A549 (cell line): Measurements from ENCODE around the gene CD300C. TPM values are rescaled to one million over a fixed set of nuclear protein-coding genes. Genes with fewer than 3 reads are reported as not detected.

Source experiments
- ATAC-seq, 2 experiments: fragments of 200-7000 bp in 1 of 2; fragments of >200 bp in 1 of 2; cut with Nextera tagmentation in 1 of 2; cut with Tn5 transposase in 1 of 2; 3 replicates each; pipeline versions ENCODE4 v1.8.0 to v1.9.1; 2018 to 2020; ENCODE audit warnings: mild to moderate bottlenecking in 1 of 2, moderate library complexity in 1 of 2
- CTCF ChIA-PET: fragments of 300-600 bp; sonication (Branson Sonifier 250); formaldehyde crosslinking; extraction: SDS; loops from one replicate; lab custom pipeline; 2021; ENCODE audit warnings: antibody characterized with exemption, inconsistent platforms; lab: Yijun Ruan, JAX
- POLR2A ChIA-PET: fragments of 350-600 bp; formaldehyde crosslinking; extraction: SDS; loops from one replicate; lab custom pipeline; 2021; ENCODE audit warnings: antibody characterized with exemption, inconsistent platforms; lab: Yijun Ruan, JAX
- DNase-seq, 2 experiments: peaks; one replicate each; pipeline versions ENCODE4 v3.0.0 to v3.0.0-alpha.2; 2011 to 2016; ENCODE audit warnings: low read depth in 1 of 2, low spot score in 1 of 2
- FAIRE-seq: peaks from 2 replicates; lab custom pipeline; 2011; peaks lifted over from hg19 to GRCh38; lab: Jason Lieb, UNC
- H3K27ac ChIP-seq, 2 experiments: fragments of >200 bp; sonication (Bioruptor Twin); formaldehyde crosslinking; 3 replicates each; pipeline ENCODE4 v1.5.1; 2016 to 2017
- H3K4me1 ChIP-seq: fragments of >200 bp; sonication (Bioruptor Twin); formaldehyde crosslinking; 3 replicates; pipeline ENCODE4 v1.6.1; 2016
- H3K4me2 ChIP-seq: fragments of >200 bp; sonication (Bioruptor Twin); formaldehyde crosslinking; 3 replicates; pipeline ENCODE4 v1.6.1; 2016
- H3K4me3 ChIP-seq: fragments of >200 bp; sonication (Bioruptor Twin); formaldehyde crosslinking; 3 replicates; pipeline ENCODE4 v1.5.1; 2016
- H3K9me3 ChIP-seq: fragments of >200 bp; sonication (Bioruptor Twin); formaldehyde crosslinking; 3 replicates; pipeline ENCODE4 v1.6.1; 2016
- BCL3 ChIP-seq: fragments of >200 bp; sonication (Bioruptor Twin); formaldehyde crosslinking; IDR thresholded peaks from 3 replicates; pipeline ENCODE4 v1.6.1; 2016
- BHLHE40 ChIP-seq: IDR thresholded peaks from 2 replicates; pipeline ENCODE4 v1.6.1; 2012; ENCODE audit warnings: low read depth, low read length, inconsistent platforms
- CBX8 ChIP-seq: fragments of 200-600 bp; sonication (generic); IDR thresholded peaks from 2 replicates; pipeline ENCODE4 v1.6.1; 2016
- CEBPB ChIP-seq, 2 experiments: fragments of >200 bp in 1 of 2; sonication (Bioruptor Twin) in 1 of 2; formaldehyde crosslinking in 1 of 2; IDR thresholded peaks; 2 replicates each; pipeline ENCODE4 v1.6.1; 2012 to 2016
- CHD2 ChIP-seq: fragments of 150-350 bp; IDR thresholded peaks from 2 replicates; pipeline ENCODE4 v1.6.1; 2014; ENCODE audit warnings: low read length; ENCODE audit not compliant: partially characterized antibody
- CHD4 ChIP-seq: fragments of 200-600 bp; sonication (generic); IDR thresholded peaks from 2 replicates; pipeline ENCODE4 v1.6.1; 2016; ENCODE audit warnings: antibody characterized with exemption, mild to moderate bottlenecking, borderline replicate concordance
- E2F6 ChIP-seq: IDR thresholded peaks from 2 replicates; pipeline ENCODE4 v1.6.1; 2012; ENCODE audit warnings: low read depth, borderline replicate concordance
- EHF ChIP-seq: fragments of 250-450 bp; sonication (Bioruptor Pico); IDR thresholded peaks from 2 replicates; pipeline ENCODE4 v1.5.0; 2020; ENCODE audit warnings: mild to moderate bottlenecking
- EHMT2 ChIP-seq: fragments of 200-600 bp; sonication (generic); IDR thresholded peaks from 2 replicates; pipeline ENCODE4 v1.6.1; 2016; ENCODE audit warnings: antibody characterized with exemption, low read depth, mild to moderate bottlenecking, moderate library complexity
- EP300 ChIP-seq, 2 experiments: fragments of >200 bp; sonication (Bioruptor Twin); formaldehyde crosslinking; IDR thresholded peaks; 2 replicates in 1 of 2; 3 replicates in 1 of 2; pipeline ENCODE4 v1.6.1; 2016 to 2017
- HDAC2 ChIP-seq: fragments of 200-600 bp; sonication (generic); IDR thresholded peaks from 2 replicates; pipeline ENCODE4 v1.6.1; 2016
- HEYL ChIP-seq: fragments of 250-450 bp; sonication (Bioruptor Pico); IDR thresholded peaks from 2 replicates; pipeline ENCODE4 v1.8.0; 2021; ENCODE audit warnings: mild to moderate bottlenecking, moderate library complexity
- JUN ChIP-seq, 2 experiments: fragments of >200 bp; sonication (Bioruptor Twin); formaldehyde crosslinking; IDR thresholded peaks; 2 replicates in 1 of 2; 3 replicates in 1 of 2; pipeline ENCODE4 v1.6.1; 2016 to 2017
- KDM1A ChIP-seq: fragments of 200-600 bp; sonication (generic); IDR thresholded peaks from 2 replicates; pipeline ENCODE4 v1.6.1; 2016; ENCODE audit warnings: low read depth, mild to moderate bottlenecking
- MAZ ChIP-seq: fragments of 150-350 bp; IDR thresholded peaks from 2 replicates; pipeline ENCODE4 v1.6.1; 2014; ENCODE audit warnings: antibody characterized with exemption, low read depth, low read length, borderline replicate concordance
- MYC ChIP-seq: IDR thresholded peaks from 2 replicates; pipeline ENCODE4 v1.6.1; 2012; ENCODE audit warnings: mild to moderate bottlenecking, inconsistent platforms, low read length, improper control_type of control experiment, borderline replicate concordance
- NFE2L2 ChIP-seq: fragments of 150-350 bp; conservative IDR thresholded peaks from 2 replicates; pipeline ENCODE4 v1.6.1; 2014; ENCODE audit warnings: low read length
- NR3C1 ChIP-seq: fragments of >200 bp; sonication (Bioruptor Twin); formaldehyde crosslinking; IDR thresholded peaks from 3 replicates; pipeline ENCODE4 v1.6.1; 2017
- PHF8 ChIP-seq: fragments of 200-600 bp; sonication (generic); IDR thresholded peaks from 2 replicates; pipeline ENCODE4 v1.6.1; 2016; ENCODE audit warnings: low read depth, mild to moderate bottlenecking, antibody characterized with exemption, moderate library complexity, borderline replicate concordance
- POLR2A ChIP-seq: IDR thresholded peaks from 2 replicates; pipeline ENCODE4 v1.6.1; 2012; ENCODE audit warnings: mild to moderate bottlenecking, low read length
- POLR2AphosphoS2 ChIP-seq: conservative IDR thresholded peaks from 2 replicates; pipeline ENCODE4 v1.6.1; 2012; ENCODE audit warnings: low read length, improper control_type of control experiment, inconsistent platforms
- RARB ChIP-seq: fragments of 250-450 bp; sonication (Bioruptor Pico); IDR thresholded peaks from 2 replicates; pipeline ENCODE4 v1.8.0; 2021; ENCODE audit warnings: mild to moderate bottlenecking, moderate library complexity
- RNF2 ChIP-seq: fragments of 200-600 bp; sonication (generic); IDR thresholded peaks from 2 replicates; pipeline ENCODE4 v1.6.1; 2016; ENCODE audit warnings: low read depth, mild to moderate bottlenecking, antibody characterized with exemption, moderate library complexity, borderline replicate concordance
- SMC3 ChIP-seq: fragments of >200 bp; sonication (Bioruptor Twin); formaldehyde crosslinking; IDR thresholded peaks from 3 replicates; pipeline ENCODE4 v1.6.1; 2018; ENCODE audit warnings: inconsistent platforms
- TFCP2L1 ChIP-seq: fragments of 250-450 bp; sonication (Bioruptor Pico); IDR thresholded peaks from 2 replicates; pipeline ENCODE4 v1.5.0; 2021; ENCODE audit warnings: mild to moderate bottlenecking
- TP53 ChIP-seq: fragments of 250-450 bp; sonication (Bioruptor Pico); IDR thresholded peaks from 2 replicates; pipeline ENCODE4 v1.5.0; 2021; ENCODE audit warnings: mild to moderate bottlenecking, moderate library complexity
- ZC3H11A ChIP-seq: fragments of 450-650 bp; IDR thresholded peaks from 2 replicates; pipeline ENCODE4 v1.6.1; 2014; ENCODE audit warnings: antibody characterized with exemption, mild to moderate bottlenecking
- ZNF302 ChIP-seq: fragments of 250-450 bp; sonication (Bioruptor Pico); IDR thresholded peaks from 2 replicates; pipeline ENCODE4 v1.9.0; 2021; ENCODE audit warnings: inconsistent platforms, mild to moderate bottlenecking, moderate library complexity
- ZSCAN20 ChIP-seq: fragments of 250-450 bp; sonication (Bioruptor Pico); IDR thresholded peaks from 2 replicates; pipeline ENCODE4 v1.8.0; 2022; ENCODE audit warnings: mild to moderate bottlenecking, moderate library complexity
- WGBS: methylation state at CpG from one replicate; pipeline ENCODE4 v1.1.6; 2017; ENCODE audit errors: missing lambda C conversion rate; 5-methylcytosine and 5-hydroxymethylcytosine counted together
- polyA plus RNA-seq, 4 experiments: library from polyadenylated mRNA; depleted of rRNA in 3 of 4; stranded (reverse); fragments of >200 nt; fragmentation: RNase III in 1 of 4; extraction: RNeasy Plus Mini Kit Qiagen cat#74134 plus additional on column Dnase treatment in 1 of 4; gene quantifications; 2 replicates in 3 of 4; 3 replicates in 1 of 4; pipeline ENCODE4 v1.2.3, GENCODE V29; 2011 to 2017
- TF ChIP-seq, protein P1 (sequence below): fragments of 250-450 bp; sonication (Bioruptor Pico); IDR thresholded peaks from 2 replicates; pipeline ENCODE4 v1.5.0; 2020; ENCODE audit warnings: low read depth, mild to moderate bottlenecking, moderate library complexity

Gene CD300C
- polyA plus RNA-seq, 2 of the 4 experiments (the other 2 are of a cell fraction), result not detected

DNA sequence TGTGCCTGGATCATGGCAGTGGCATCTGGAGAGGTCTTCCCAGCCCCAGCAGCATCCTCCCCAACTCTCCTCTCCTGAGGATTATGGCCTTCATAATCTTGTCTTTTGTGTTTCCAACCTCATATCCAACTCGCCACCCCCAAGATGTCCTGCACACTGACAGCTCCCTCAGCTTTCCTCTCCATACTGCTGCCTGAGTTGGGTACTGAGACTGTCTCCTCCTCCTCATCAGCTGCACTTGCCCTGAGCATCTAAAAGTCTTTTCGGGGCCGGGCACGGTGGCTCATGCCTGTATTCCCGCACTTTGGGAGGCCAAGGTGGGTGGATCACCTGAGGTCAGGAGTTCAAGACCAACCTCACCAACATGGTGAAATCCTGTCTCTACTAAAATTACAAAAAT, 16.7 kb downstream of the CD300C start:
- WGBS, result 20% methylated on average over 5 of the region's 5 CpGs
- H3K4me3 ChIP-seq, result no peak overlapping the region
- DNase-seq (no peak), ATAC-seq (no peak), FAIRE-seq (no peak)
- ChIA-PET CTCF (interaction anchor here (0.9 to 5.3 kb wide), 9 partner anchors 8 to 329 kb away, joined by 3 to 59 read pairs (median 14); partner anchors contain the start of genes BTBD17 and GPR142), POLR2A (no interaction called here)
- H3K4me2 ChIP-seq, result no peak overlapping the region
- no peaks in the 10 kb centered on the region for H3K4me1 ChIP-seq
- no peak overlapping the region for H3K27ac ChIP-seq
- TF ChIP-seq NR3C1, result no peak
- TF ChIP-seq POLR2A, result no peak
- no peak for TF ChIP-seq CHD2
- no peak for TF ChIP-seq MAZ
- TF ChIP-seq CBX8, result no peak
- no peak for TF ChIP-seq MYC
- no peak for TF ChIP-seq POLR2AphosphoS2
- TF ChIP-seq SMC3, result no peak
- no peak for TF ChIP-seq EP300 (IDR thresholded peaks at IDR 0.05)
- no peak for TF ChIP-seq JUN (IDR thresholded peaks at IDR 0.05)
- TF ChIP-seq ZSCAN20 (CRISPR knock-in tag), result no peak
- TF ChIP-seq ZC3H11A, result no peak
- no peak for TF ChIP-seq NFE2L2
- H3K9me3 ChIP-seq, result 0 out of 3 replicates have a peak, but pooled peaks cover 4% of the 10 kb centered on the region

DNA sequence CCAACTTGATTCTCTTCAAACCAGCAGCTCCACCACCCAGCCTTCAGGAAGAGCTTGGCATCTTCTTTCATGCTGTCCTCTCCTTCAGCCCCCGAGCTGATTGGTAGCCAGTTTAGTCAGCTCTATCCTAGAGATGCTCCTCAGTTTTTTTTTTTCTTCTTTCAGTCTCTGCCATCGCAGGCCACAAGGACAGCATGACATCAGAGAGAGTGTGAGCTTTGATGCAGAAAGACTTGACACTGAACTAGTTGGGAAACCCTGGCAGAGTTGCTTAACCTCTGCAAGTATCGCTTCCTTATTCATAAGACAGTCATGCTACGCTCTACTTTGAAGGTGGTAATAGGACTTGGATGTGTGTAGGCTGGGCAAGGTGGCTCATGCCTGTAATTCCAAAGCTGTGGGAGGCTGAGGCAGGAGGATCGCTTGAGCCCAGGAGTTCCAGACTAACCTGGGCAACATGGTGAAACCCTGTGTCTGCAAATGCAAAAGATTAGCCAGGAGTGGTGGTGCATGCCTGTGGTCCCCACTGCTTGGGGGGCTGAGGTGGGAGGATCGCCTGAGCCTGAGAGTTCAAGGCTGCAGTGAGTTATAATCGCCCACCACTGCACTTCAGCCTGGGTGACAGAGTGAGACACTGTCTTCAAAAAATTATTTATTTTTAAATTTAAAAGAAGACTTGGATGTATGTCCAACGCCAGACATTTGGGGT, 17.3 kb downstream of the CD300C start:
- no peak overlapping the region for H3K27ac ChIP-seq
- 15% methylated on average over 8 of the region's 8 CpGs for WGBS
- H3K4me3 ChIP-seq, result no peak overlapping the region
- DNase-seq (no peak), FAIRE-seq (no peak), ATAC-seq (no peak)
- no peak overlapping the region for H3K4me2 ChIP-seq
- 0 out of 3 replicates have a peak, but pooled peaks cover 4% of the 10 kb centered on the region for H3K9me3 ChIP-seq
- ChIA-PET CTCF (interaction anchor here (0.7 to 5.3 kb wide), 7 partner anchors 71 to 262 kb away, joined by 3 to 46 read pairs (median 11); partner anchors contain the start of genes BTBD17 and GPR142), POLR2A (no interaction called here)
- H3K4me1 ChIP-seq, result no peaks in the 10 kb centered on the region
- no peak for TF ChIP-seq EHF (CRISPR knock-in tag)
- no peak for TF ChIP-seq PHF8
- no peak for TF ChIP-seq EHMT2
- no peak for TF ChIP-seq JUN (IDR thresholded peaks at IDR 0.05)

GRCh38 chr17:74527756-74528155, 18.2 kb downstream of the CD300C start:
- no peak overlapping the region for H3K27ac ChIP-seq
- POLR2A ChIA-PET, result no interaction called here
- FAIRE-seq (no peak), DNase-seq (no peak), ATAC-seq (no peak)
- H3K9me3 ChIP-seq, result 0 out of 3 replicates have a peak, but pooled peaks cover 4% of the 10 kb centered on the region
- 52% methylated on average over 8 of the region's 8 CpGs for WGBS
- CTCF ChIA-PET, result interaction anchor here (0.8 to 3.1 kb wide), 10 partner anchors 9 to 263 kb away, joined by 3 to 17 read pairs (median 4); partner anchors contain the start of genes CD300LD and GPR142
- no peak overlapping the region for H3K4me3 ChIP-seq
- TF ChIP-seq, protein P1, sequence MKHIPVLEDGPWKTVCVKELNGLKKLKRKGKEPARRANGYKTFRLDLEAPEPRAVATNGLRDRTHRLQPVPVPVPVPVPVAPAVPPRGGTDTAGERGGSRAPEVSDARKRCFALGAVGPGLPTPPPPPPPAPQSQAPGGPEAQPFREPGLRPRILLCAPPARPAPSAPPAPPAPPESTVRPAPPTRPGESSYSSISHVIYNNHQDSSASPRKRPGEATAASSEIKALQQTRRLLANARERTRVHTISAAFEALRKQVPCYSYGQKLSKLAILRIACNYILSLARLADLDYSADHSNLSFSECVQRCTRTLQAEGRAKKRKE (CRISPR knock-in tag), result no peak
- TF ChIP-seq BHLHE40 (no peak), CHD2 (no peak)
- no peaks in the 10 kb centered on the region for H3K4me1 ChIP-seq
- no peak overlapping the region for H3K4me2 ChIP-seq

DNA sequence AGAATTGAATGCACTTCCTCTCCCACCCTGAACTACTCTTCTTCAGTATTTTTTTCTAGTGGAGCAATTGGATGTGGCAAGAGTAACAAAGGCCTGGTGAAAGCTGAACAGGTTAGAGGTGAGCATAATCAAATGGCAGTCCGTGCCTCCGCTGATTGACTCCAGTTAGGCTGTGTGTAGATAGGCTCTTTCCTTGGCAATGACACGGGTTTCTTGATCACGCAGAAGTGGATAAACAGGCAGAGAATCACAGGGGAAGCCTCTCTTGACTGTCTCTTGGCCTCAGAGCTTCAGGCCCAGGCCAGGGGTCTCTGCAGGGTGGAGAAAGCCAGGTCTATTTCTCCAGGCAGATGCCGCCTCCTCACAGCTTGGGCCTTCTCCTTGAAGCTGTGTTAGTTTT, 18.8 kb downstream of the CD300C start:
- WGBS, result 49% methylated on average over 5 of the region's 5 CpGs
- Histone ChIP-seq H3K27ac (no peak overlapping the region), H3K4me2 (no peak overlapping the region), H3K4me1 (no peaks in the 10 kb centered on the region), H3K9me3 (no peaks in the 10 kb centered on the region), H3K4me3 (no peak overlapping the region)
- FAIRE-seq (no peak), ATAC-seq (no peak), DNase-seq (no peak)
- CTCF ChIA-PET, result interaction anchor here (0.6 to 3.1 kb wide), 10 partner anchors 9 to 1498 kb away, joined by 3 to 17 read pairs (median 4); partner anchors contain the start of genes CD300H, CD300LD and GPR142
- POLR2A ChIA-PET, result no interaction called here
- no peak for TF ChIP-seq EP300 (IDR thresholded peaks at IDR 0.05)
- TF ChIP-seq CHD4, result no peak
- no peak for TF ChIP-seq HDAC2
- TF ChIP-seq HEYL (CRISPR knock-in tag), result no peak
- TF ChIP-seq BHLHE40, result no peak
- TF ChIP-seq JUN (IDR thresholded peaks at IDR 0.05), result no peak
- TF ChIP-seq E2F6, result no peak
- no peak for TF ChIP-seq POLR2A
- TF ChIP-seq TFCP2L1 (CRISPR knock-in tag), result no peak
- no peak for TF ChIP-seq RNF2
- no peak for TF ChIP-seq ZNF302 (CRISPR knock-in tag)
- TF ChIP-seq BCL3, result no peak
- no peak for TF ChIP-seq CEBPB (IDR thresholded peaks at IDR 0.05)
- TF ChIP-seq KDM1A, result no peak
- no peak for TF ChIP-seq RARB
- no peak for TF ChIP-seq CBX8
- TF ChIP-seq TP53 (CRISPR knock-in tag), result no peak
